OCI-LY3 (cell line): ENCODE data around the gene LPCAT3.
A peak's percentile ranks its signal among the peaks of the same experiment; 100 is the strongest.

Source experiments
- H2AFZ ChIP-seq: fragments of 200-600, 300-600 bp; shearing (Covaris generic); 2 replicates; pipeline ENCODE4 v1.6.0; 2014; ENCODE audit warnings: antibody characterized with exemption, low read depth, low read length
- H3K27ac ChIP-seq: fragments of 200-600, 300-600 bp; sonication (generic); 2 replicates; pipeline ENCODE4 v1.5.1; 2014; ENCODE audit warnings: mild to moderate bottlenecking, low read length, moderate library complexity, mixed read lengths
- H3K27me3 ChIP-seq: fragments of 200-600, 300-600 bp; sonication (generic); 2 replicates; pipeline ENCODE4 v1.6.1; 2014; ENCODE audit warnings: low read depth, low read length, mixed read lengths
- H3K36me3 ChIP-seq: fragments of 200-600, 300-600 bp; sonication (generic); replicated peaks from 2 replicates; pipeline ENCODE3; 2014; ENCODE audit warnings: low read depth, low read length, mixed read lengths
- H3K4me1 ChIP-seq: fragments of 300-600, 200-600 bp; sonication (generic); 2 replicates; pipeline ENCODE4 v1.6.1; 2014; ENCODE audit warnings: low read length, mixed read lengths
- H3K4me2 ChIP-seq: fragments of 200-600, 300-600 bp; sonication (generic); 2 replicates; pipeline ENCODE4 v1.6.1; 2014; ENCODE audit warnings: low read length, mixed read lengths
- H3K4me3 ChIP-seq: fragments of 300-600, 200-600 bp; sonication (generic); 2 replicates; pipeline ENCODE4 v1.5.1; 2014; ENCODE audit warnings: antibody characterized with exemption, mild to moderate bottlenecking, low read length, moderate library complexity
- H3K79me2 ChIP-seq: fragments of 300-600, 200-600 bp; shearing (Covaris generic); 2 replicates; pipeline ENCODE4 v1.6.1; 2014; ENCODE audit warnings: mild to moderate bottlenecking, low read length, mixed read lengths
- H3K9ac ChIP-seq: fragments of 300-600, 200-600 bp; shearing (Covaris generic); 2 replicates; pipeline ENCODE4 v1.6.0; 2014; ENCODE audit warnings: mild to moderate bottlenecking, low read length, moderate library complexity
- H3K9me3 ChIP-seq: fragments of 200-600, 300-600 bp; shearing (Covaris generic); 2 replicates; pipeline ENCODE4 v1.6.1; 2014; ENCODE audit warnings: low read length, mixed read lengths; ENCODE audit not compliant: insufficient read depth
- H4K20me1 ChIP-seq: fragments of 200-600, 300-600 bp; sonication (generic); 2 replicates; pipeline ENCODE4 v1.6.1; 2016; ENCODE audit warnings: low read length, mixed read lengths; ENCODE audit not compliant: insufficient read depth
- EZH2phosphoT487 ChIP-seq: fragments of 200-600 bp; shearing (Covaris generic); IDR thresholded peaks from 2 replicates; pipeline ENCODE4 v1.6.1; 2018; ENCODE audit warnings: antibody characterized with exemption, mixed run types, low read depth
- TF ChIP-seq, protein P1 (sequence below): fragments of 200-600, 300-600 bp; sonication (generic); IDR thresholded peaks from 2 replicates; pipeline ENCODE4 v1.5.1; 2014; ENCODE audit warnings: antibody characterized with exemption, low read length, low read depth

LPCAT3 gene

GRCh38 chr12:6955108-6956020, 62.9 kb downstream of the LPCAT3 start:
- Histone ChIP-seq H2AFZ (no peak overlapping the region), H4K20me1 (peaks cover 4% of the 10 kb centered on the region; the same call in 1 of the 2 replicates), H3K4me3 (no peak overlapping the region), H3K4me2 (no peak overlapping the region), H3K27me3 (no peaks in the 10 kb centered on the region), H3K36me3 (peaks cover 21% of the 10 kb centered on the region), H3K79me2 (peaks cover 14% of the 10 kb centered on the region), H3K9ac (no peak overlapping the region), H3K4me1 (peaks cover 58% of the 10 kb centered on the region), H3K9me3 (no peaks in the 10 kb centered on the region), H3K27ac (no peak overlapping the region)
- TF ChIP-seq, protein P1, sequence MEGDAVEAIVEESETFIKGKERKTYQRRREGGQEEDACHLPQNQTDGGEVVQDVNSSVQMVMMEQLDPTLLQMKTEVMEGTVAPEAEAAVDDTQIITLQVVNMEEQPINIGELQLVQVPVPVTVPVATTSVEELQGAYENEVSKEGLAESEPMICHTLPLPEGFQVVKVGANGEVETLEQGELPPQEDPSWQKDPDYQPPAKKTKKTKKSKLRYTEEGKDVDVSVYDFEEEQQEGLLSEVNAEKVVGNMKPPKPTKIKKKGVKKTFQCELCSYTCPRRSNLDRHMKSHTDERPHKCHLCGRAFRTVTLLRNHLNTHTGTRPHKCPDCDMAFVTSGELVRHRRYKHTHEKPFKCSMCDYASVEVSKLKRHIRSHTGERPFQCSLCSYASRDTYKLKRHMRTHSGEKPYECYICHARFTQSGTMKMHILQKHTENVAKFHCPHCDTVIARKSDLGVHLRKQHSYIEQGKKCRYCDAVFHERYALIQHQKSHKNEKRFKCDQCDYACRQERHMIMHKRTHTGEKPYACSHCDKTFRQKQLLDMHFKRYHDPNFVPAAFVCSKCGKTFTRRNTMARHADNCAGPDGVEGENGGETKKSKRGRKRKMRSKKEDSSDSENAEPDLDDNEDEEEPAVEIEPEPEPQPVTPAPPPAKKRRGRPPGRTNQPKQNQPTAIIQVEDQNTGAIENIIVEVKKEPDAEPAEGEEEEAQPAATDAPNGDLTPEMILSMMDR: no peak
- no peak for TF ChIP-seq EZH2phosphoT487

- peaks cover 4% of the 10 kb centered on the region; the same call in 1 of the 2 replicates for H4K20me1 ChIP-seq
- peak overlapping the region; percentile 94 for H3K4me2 ChIP-seq
- H3K36me3 ChIP-seq: peaks cover 19% of the 10 kb centered on the region
- H2AFZ ChIP-seq: no peak overlapping the region
- peak overlapping the region; percentile 84 for H3K4me3 ChIP-seq
- peaks cover 54% of the 10 kb centered on the region for H3K4me1 ChIP-seq
- H3K9ac ChIP-seq: no peak overlapping the region; the same call in 1 of the 2 replicates
- no peaks in the 10 kb centered on the region for H3K27me3 ChIP-seq
- TF ChIP-seq, protein P1: no peak
- TF ChIP-seq EZH2phosphoT487: no peak
- 0 out of 2 replicates have a peak overlapping the region, but pooled peaks have one; percentile 58 for H3K27ac ChIP-seq
- no peaks in the 10 kb centered on the region for H3K9me3 ChIP-seq
- peaks cover 14% of the 10 kb centered on the region for H3K79me2 ChIP-seq
Observed at GRCh38 chr12:6954316-6955107, 63.8 kb downstream of the LPCAT3 start.

GRCh38 chr12:6953442-6954315, 64.6 kb downstream of the LPCAT3 start:
- Histone ChIP-seq H2AFZ (no peak overlapping the region), H3K27ac (peak overlapping the region; percentile 58), H3K79me2 (peaks cover 14% of the 10 kb centered on the region), H3K9me3 (no peaks in the 10 kb centered on the region), H3K27me3 (no peaks in the 10 kb centered on the region), H3K4me1 (peaks cover 52% of the 10 kb centered on the region), H3K9ac (peak overlapping the region; percentile 87), H3K4me2 (peak overlapping the region; percentile 94), H3K36me3 (peaks cover 19% of the 10 kb centered on the region), H3K4me3 (peak overlapping the region; percentile 84), H4K20me1 (peaks cover 4% of the 10 kb centered on the region; the same call in 1 of the 2 replicates)
- TF ChIP-seq EZH2phosphoT487: no peak
- TF ChIP-seq, protein P1: no peak
